ENCODE measurements around the gene ACER3.

DNA sequence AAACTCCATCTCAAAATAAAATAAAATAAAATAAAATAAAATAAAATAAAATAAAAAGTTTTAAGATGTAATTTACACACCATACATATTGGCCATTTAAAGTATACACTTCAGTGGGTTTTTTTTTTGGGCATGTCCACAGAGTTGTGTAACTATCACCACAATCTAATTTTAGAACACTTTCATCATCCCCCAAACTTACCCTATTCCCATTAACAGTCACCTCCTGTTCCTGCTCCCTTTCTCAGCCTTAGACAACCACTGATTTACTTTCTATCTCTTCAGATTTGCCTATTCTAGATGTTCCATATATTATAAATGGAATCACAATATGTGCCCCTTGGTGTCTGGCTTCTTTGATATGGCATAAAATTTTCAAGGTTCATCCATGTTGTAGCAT is 4.6 kb upstream of the ACER3 start:
- TF ChIP-seq EP300 (conservative IDR thresholded peaks at IDR 0.05; ENCODE audit: poor library complexity, severe bottlenecking) (no peak), RAD21 (conservative IDR thresholded peaks at IDR 0.05) (no peak), SMC3 (conservative IDR thresholded peaks at IDR 0.05; ENCODE audit: poor library complexity) (no peak)
- TF ChIP-seq, protein P1, sequence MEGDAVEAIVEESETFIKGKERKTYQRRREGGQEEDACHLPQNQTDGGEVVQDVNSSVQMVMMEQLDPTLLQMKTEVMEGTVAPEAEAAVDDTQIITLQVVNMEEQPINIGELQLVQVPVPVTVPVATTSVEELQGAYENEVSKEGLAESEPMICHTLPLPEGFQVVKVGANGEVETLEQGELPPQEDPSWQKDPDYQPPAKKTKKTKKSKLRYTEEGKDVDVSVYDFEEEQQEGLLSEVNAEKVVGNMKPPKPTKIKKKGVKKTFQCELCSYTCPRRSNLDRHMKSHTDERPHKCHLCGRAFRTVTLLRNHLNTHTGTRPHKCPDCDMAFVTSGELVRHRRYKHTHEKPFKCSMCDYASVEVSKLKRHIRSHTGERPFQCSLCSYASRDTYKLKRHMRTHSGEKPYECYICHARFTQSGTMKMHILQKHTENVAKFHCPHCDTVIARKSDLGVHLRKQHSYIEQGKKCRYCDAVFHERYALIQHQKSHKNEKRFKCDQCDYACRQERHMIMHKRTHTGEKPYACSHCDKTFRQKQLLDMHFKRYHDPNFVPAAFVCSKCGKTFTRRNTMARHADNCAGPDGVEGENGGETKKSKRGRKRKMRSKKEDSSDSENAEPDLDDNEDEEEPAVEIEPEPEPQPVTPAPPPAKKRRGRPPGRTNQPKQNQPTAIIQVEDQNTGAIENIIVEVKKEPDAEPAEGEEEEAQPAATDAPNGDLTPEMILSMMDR (IDR thresholded peaks at IDR 0.05; ENCODE audit: poor library complexity, severe bottlenecking): no peak
